Activated CD4-positive, alpha-beta T cell treated with anti-CD3 and anti-CD28 coated beads, Interleukin-2, amount 50 U/mL, for 24 hours (primary cell): ENCODE results near the gene SHISA4.
"Not testable (repeated sequence)": the region's sequence is repeated elsewhere in the genome, so short reads cannot be mapped to it uniquely, and the experiment has no call there.

ENCODE experiments used
- DNase-seq, 2 donors: peaks; one replicate each; pipeline ENCODE4 v3.0.0-alpha.2; 2020; ENCODE audit warnings: low read depth in 1 of 2, low spot score in 1 of 2

Gene SHISA4

GRCh38 chr1:201898240-201898894, 9.7 kb downstream of the SHISA4 start:
- no peak for DNase-seq

DNA sequence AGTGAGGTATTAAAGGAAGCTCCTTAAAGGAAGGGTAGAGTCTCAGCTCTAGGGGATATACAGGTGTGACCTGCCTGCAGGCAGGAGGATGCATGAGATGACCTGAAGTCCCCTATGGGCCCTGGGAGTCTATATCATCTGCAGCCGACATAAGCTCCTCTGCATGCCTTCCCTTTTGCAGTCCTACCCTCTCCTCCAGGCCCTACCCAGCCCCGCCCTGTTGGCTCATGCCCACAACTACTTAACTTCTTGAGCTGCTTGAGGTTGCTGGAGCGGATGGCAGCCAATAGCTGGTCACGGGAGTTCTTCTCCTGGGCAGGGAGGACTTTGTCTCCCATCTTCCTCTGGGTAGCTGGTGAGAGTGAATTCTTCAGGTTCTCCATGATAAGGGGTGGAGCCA, 10.3 kb downstream of the SHISA4 start:
- no peak for DNase-seq

GRCh38 chr1:201899683-201900429, 11.2 kb downstream of the SHISA4 start:
- DNase-seq = no peak

DNA sequence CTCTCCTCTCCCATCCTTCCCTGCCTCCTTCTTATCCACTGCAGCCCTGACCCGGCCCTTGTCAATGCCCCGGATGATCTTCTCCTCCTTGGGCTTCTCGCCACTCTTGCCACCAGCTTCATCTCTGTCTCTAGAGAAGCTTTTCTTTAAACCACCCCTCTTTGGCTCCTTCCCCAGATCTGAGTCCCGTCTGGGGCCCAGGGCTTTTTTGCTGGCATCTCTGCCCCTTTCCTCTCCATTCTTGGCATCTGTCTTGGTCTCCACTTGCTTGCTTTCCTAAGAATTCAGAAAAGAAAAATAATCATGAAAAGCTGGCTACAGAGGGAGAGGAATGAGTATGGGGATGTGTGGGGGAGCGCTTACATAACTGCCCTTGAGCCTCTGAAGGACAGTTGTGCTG, 11.8 kb downstream of the SHISA4 start:
- DNase-seq = no peak

- DNase-seq = not testable (repeated sequence)
These were observed 12.3 kb downstream of the SHISA4 start for GRCh38 chr1:201901036-201901435.

GRCh38 chr1:201902198-201902597, 13.5 kb downstream of the SHISA4 start:
- no peak for DNase-seq

GRCh38 chr1:201903135-201903534, 14.4 kb downstream of the SHISA4 start:
- no peak for DNase-seq

GRCh38 chr1:201904579-201904978, 15.9 kb downstream of the SHISA4 start:
- DNase-seq = no peak

GRCh38 chr1:201905234-201905890, 16.7 kb downstream of the SHISA4 start:
- no peak for DNase-seq

DNA sequence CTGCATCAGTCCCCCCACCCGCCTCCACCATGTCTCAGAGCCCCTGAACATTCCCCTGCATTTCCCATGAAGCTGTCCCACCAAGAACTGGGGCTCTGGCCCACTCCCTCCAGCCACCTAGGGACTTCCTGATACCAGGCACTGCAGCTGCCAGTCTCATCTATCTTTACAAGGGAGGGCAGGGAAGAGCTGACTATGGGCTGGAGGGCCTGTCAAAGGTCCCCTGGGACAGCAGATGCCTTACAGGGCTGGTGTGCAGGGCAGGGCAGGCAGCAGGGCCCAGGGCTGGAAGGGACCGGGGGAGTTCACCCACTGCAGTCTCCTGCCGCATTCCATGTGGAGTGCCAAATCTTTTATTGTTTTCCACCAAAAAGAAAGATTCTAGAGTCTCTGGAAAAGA, 17.6 kb downstream of the SHISA4 start:
- no peak for DNase-seq

- no peak for DNase-seq
These were observed 18.9 kb downstream of the SHISA4 start for GRCh38 chr1:201907621-201908020.

GRCh38 chr1:201911826-201912571, 23.3 kb downstream of the SHISA4 start:
- no peak for DNase-seq

DNA sequence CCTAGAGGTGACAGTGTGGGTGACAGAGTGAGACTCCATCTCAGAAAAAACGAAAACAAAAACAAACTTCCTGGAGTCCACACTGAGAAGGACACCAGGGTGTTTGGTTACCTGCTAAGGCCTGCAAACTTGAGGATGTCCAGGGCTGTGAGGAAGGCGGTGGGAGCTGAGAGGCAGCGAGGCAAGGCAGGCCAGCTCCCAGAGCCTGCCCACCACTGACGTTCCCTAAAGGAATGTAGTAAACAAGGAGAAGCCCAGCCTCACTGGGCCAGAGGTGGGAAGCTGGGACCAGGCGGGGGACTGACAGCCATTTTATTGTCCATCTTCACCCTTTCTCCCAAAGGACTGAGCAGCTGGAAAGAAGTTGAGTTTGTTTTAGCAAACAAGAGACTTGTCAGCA, 24.1 kb downstream of the SHISA4 start:
- DNase-seq = no peak

GRCh38 chr1:201914456-201915235, 25.9 kb downstream of the SHISA4 start:
- DNase-seq = no peak

GRCh38 chr1:201916649-201917249, 28.1 kb downstream of the SHISA4 start:
- DNase-seq = no peak

DNA sequence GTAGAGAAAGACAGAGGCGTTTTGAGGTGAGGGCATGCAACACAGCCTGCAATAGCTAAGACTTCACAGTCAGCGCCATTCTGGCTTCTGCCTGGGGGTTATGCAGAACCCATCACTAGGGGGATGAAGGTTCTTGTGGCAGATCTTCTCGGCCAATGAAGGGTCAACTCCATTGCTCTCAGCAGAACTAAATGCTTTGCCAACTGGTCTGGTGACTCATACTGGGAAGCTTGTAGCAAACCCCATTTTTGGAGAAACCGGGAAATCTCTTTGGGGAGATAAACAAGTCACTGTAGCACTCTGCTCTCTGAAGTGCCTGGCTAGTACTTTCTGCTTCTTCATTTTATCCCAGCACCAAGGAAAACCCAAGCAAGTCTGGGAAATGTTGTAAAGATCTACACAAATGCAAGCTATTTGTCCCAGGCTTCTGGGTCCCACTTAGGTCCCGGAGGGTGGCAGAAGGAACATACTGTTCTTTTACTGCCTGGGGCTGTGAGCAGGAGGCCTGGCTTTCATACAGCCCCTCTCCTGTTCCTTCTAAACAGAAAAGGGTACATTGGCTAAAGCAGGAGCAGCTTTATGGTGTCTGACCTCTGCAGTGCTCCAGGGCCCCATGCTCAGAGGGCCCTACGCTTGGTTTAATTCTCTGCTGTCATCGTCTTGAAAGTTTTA, 28.8 kb downstream of the SHISA4 start:
- DNase-seq = no peak

DNA sequence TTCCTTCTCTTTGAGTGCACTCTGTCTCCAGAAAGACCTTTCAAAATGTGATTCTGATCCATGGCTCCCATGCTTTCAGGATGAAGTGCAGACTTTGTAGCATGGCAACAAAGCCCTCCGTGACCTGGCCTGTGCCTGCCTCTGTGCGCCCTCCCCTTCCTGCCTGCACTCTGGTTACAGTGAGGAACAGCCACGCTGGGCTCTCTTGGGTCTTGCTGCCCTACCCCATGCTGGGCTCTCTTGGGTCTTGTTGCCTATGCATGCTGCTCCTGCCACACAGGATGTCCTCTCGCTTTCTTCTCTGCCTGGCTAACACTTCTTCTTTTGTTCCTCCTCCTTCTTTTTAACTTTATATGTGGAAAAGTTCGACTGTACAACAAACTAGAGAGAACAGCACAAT, 29.6 kb downstream of the SHISA4 start:
- no peak for DNase-seq

DNA sequence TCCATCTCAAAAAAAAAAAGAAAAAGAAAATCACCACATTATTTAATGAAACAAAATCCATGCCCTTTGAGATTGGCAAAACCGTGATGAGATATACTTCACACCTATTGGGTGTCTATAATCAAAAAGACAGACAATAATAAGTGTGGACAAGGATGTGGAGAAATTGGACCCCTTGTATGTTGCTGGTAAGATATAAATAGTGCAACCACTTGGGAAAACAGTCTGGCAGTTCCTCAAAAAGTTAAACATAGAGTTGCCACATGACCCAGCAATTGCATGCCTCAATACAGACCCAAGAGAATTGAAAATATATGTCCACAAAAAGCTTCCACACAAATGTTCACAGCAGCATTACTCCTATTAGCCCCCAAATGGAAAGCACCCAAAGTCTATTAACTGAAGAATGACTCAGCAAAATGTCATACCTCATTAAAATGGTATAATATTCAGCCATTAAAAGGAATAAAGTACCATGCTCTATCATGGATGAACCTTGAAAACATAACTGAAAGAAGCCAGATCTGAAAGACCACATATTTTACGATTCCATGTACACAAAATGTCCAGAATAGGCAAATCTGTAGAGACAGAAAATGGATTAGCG, 33.4 kb downstream of the SHISA4 start:
- no peak for DNase-seq

DNA sequence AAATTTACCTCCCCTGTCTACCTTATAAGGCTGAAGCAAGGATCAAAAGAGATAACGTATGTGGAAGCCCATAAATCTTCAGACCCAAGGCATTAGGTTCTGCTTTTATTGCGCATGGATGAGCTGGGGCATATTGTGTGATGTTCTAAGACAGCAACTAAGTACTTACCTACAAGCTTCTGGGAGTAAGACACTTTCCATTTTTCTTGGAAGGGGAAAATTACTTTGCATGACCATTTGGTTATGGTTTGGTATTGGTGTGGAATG, 36.5 kb downstream of the SHISA4 start:
- DNase-seq = no peak
